Measurements from ENCODE around the gene NDUFAF3.

GRCh38 chr3:49004352-49005302 lies 17.3 kb upstream of the NDUFAF3 start:
- no peak for TF ChIP-seq EZH2phosphoT487 (conservative IDR thresholded peaks at IDR 0.05; ENCODE audit: low read length)
- TF ChIP-seq, protein P1, sequence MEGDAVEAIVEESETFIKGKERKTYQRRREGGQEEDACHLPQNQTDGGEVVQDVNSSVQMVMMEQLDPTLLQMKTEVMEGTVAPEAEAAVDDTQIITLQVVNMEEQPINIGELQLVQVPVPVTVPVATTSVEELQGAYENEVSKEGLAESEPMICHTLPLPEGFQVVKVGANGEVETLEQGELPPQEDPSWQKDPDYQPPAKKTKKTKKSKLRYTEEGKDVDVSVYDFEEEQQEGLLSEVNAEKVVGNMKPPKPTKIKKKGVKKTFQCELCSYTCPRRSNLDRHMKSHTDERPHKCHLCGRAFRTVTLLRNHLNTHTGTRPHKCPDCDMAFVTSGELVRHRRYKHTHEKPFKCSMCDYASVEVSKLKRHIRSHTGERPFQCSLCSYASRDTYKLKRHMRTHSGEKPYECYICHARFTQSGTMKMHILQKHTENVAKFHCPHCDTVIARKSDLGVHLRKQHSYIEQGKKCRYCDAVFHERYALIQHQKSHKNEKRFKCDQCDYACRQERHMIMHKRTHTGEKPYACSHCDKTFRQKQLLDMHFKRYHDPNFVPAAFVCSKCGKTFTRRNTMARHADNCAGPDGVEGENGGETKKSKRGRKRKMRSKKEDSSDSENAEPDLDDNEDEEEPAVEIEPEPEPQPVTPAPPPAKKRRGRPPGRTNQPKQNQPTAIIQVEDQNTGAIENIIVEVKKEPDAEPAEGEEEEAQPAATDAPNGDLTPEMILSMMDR (IDR thresholded peaks at IDR 0.05; ENCODE audit: insufficient read depth, low read length, poor library complexity, severe bottlenecking): no peak

All from SU-DHL-6 (cell line).